ENCODE data around the gene FSHR.

The FSHR gene

GRCh38 chr2:49123600-49123999, 30.7 kb downstream of the FSHR start:
- Histone ChIP-seq H3K9me3 (ENCODE audit: control insufficient read depth in 5 of 5, low read length in 5 of 5) (no peaks in the 10 kb centered on the region), H3K4me1 (ENCODE audit: control insufficient read depth in 5 of 5, insufficient read depth in 5 of 5, low read length in 5 of 5) (no peaks in the 10 kb centered on the region), H3K9ac (ENCODE audit: low read length in 5 of 5) (no peak overlapping the region), H3K27me3 (ENCODE audit: control insufficient read depth in 5 of 5, insufficient read depth in 4 of 5, low read length in 5 of 5) (no peaks in the 10 kb centered on the region), H3K36me3 (ENCODE audit: control insufficient read depth in 5 of 5, insufficient read depth in 5 of 5, low read length in 5 of 5) (no peaks in the 10 kb centered on the region), H3K27ac (ENCODE audit: low read depth, low read length) (no peak overlapping the region), H3K4me3 (ENCODE audit: low read depth in 1 of 5, low read length in 5 of 5) (no peak overlapping the region)

GRCh38 chr2:49122107-49122506, 32.2 kb downstream of the FSHR start:
- H3K9me3 ChIP-seq (ENCODE audit: control insufficient read depth in 5 of 5, low read length in 5 of 5), result no peaks in the 10 kb centered on the region
- no peaks in the 10 kb centered on the region for H3K36me3 ChIP-seq (ENCODE audit: control insufficient read depth in 5 of 5, insufficient read depth in 5 of 5, low read length in 5 of 5)
- no peak overlapping the region for H3K9ac ChIP-seq (ENCODE audit: low read length in 5 of 5)
- H3K27me3 ChIP-seq (ENCODE audit: control insufficient read depth in 5 of 5, insufficient read depth in 4 of 5, low read length in 5 of 5), result no peaks in the 10 kb centered on the region
- no peak overlapping the region for H3K4me3 ChIP-seq (ENCODE audit: low read depth in 1 of 5, low read length in 5 of 5)
- no peak overlapping the region for H3K27ac ChIP-seq (ENCODE audit: low read depth, low read length)
- no peaks in the 10 kb centered on the region for H3K4me1 ChIP-seq (ENCODE audit: control insufficient read depth in 5 of 5, insufficient read depth in 5 of 5, low read length in 5 of 5)

- Histone ChIP-seq H3K4me1 (ENCODE audit: control insufficient read depth in 5 of 5, insufficient read depth in 5 of 5, low read length in 5 of 5) (no peaks in the 10 kb centered on the region), H3K9me3 (ENCODE audit: control insufficient read depth in 5 of 5, low read length in 5 of 5) (no peaks in the 10 kb centered on the region), H3K36me3 (ENCODE audit: control insufficient read depth in 5 of 5, insufficient read depth in 5 of 5, low read length in 5 of 5) (no peaks in the 10 kb centered on the region)
Observed at GRCh38 chr2:49113046-49113445, 41.3 kb downstream of the FSHR start.

GRCh38 chr2:49111456-49111855, 42.9 kb downstream of the FSHR start:
- Histone ChIP-seq H3K36me3 (ENCODE audit: control insufficient read depth in 5 of 5, insufficient read depth in 5 of 5, low read length in 5 of 5) (no peaks in the 10 kb centered on the region), H3K4me1 (ENCODE audit: control insufficient read depth in 5 of 5, insufficient read depth in 5 of 5, low read length in 5 of 5) (no peaks in the 10 kb centered on the region), H3K9me3 (ENCODE audit: control insufficient read depth in 5 of 5, low read length in 5 of 5) (no peaks in the 10 kb centered on the region), H3K27ac (ENCODE audit: low read depth, low read length) (no peak overlapping the region), H3K9ac (ENCODE audit: low read length in 5 of 5) (no peak overlapping the region), H3K4me3 (ENCODE audit: low read depth in 1 of 5, low read length in 5 of 5) (no peak overlapping the region), H3K27me3 (ENCODE audit: control insufficient read depth in 5 of 5, insufficient read depth in 4 of 5, low read length in 5 of 5) (no peaks in the 10 kb centered on the region)

More at GRCh38 chr2:49113046-49113445, 41.3 kb downstream of the FSHR start:
- Histone ChIP-seq H3K4me3 (ENCODE audit: low read depth in 1 of 5, low read length in 5 of 5) (no peak overlapping the region), H3K27ac (ENCODE audit: low read depth, low read length) (no peak overlapping the region), H3K27me3 (ENCODE audit: control insufficient read depth in 5 of 5, insufficient read depth in 4 of 5, low read length in 5 of 5) (no peaks in the 10 kb centered on the region), H3K9ac (ENCODE audit: low read length in 5 of 5) (no peak overlapping the region)

- no peaks in the 10 kb centered on the region for H3K27me3 ChIP-seq (ENCODE audit: control insufficient read depth in 5 of 5, insufficient read depth in 4 of 5, low read length in 5 of 5)
- no peaks in the 10 kb centered on the region for H3K9me3 ChIP-seq (ENCODE audit: control insufficient read depth in 5 of 5, low read length in 5 of 5)
- no peak overlapping the region for H3K27ac ChIP-seq (ENCODE audit: low read depth, low read length)
Observed at GRCh38 chr2:49111006-49111405, 43.3 kb downstream of the FSHR start.

GRCh38 chr2:49110571-49110970, 43.7 kb downstream of the FSHR start:
- H3K9me3 ChIP-seq (ENCODE audit: control insufficient read depth in 5 of 5, low read length in 5 of 5), result no peaks in the 10 kb centered on the region
- H3K36me3 ChIP-seq (ENCODE audit: control insufficient read depth in 5 of 5, insufficient read depth in 5 of 5, low read length in 5 of 5), result no peaks in the 10 kb centered on the region
- no peaks in the 10 kb centered on the region for H3K4me1 ChIP-seq (ENCODE audit: control insufficient read depth in 5 of 5, insufficient read depth in 5 of 5, low read length in 5 of 5)
- no peak overlapping the region for H3K4me3 ChIP-seq (ENCODE audit: low read depth in 1 of 5, low read length in 5 of 5)
- no peaks in the 10 kb centered on the region for H3K27me3 ChIP-seq (ENCODE audit: control insufficient read depth in 5 of 5, insufficient read depth in 4 of 5, low read length in 5 of 5)
- no peak overlapping the region for H3K9ac ChIP-seq (ENCODE audit: low read length in 5 of 5)
- no peak overlapping the region for H3K27ac ChIP-seq (ENCODE audit: low read depth, low read length)

More at GRCh38 chr2:49111006-49111405, 43.3 kb downstream of the FSHR start:
- no peaks in the 10 kb centered on the region for H3K4me1 ChIP-seq (ENCODE audit: control insufficient read depth in 5 of 5, insufficient read depth in 5 of 5, low read length in 5 of 5)
- H3K4me3 ChIP-seq (ENCODE audit: low read depth in 1 of 5, low read length in 5 of 5), result no peak overlapping the region
- no peaks in the 10 kb centered on the region for H3K36me3 ChIP-seq (ENCODE audit: control insufficient read depth in 5 of 5, insufficient read depth in 5 of 5, low read length in 5 of 5)
- H3K9ac ChIP-seq (ENCODE audit: low read length in 5 of 5), result no peak overlapping the region

GRCh38 chr2:49108851-49109250, 45.5 kb downstream of the FSHR start:
- H3K4me1 ChIP-seq (ENCODE audit: control insufficient read depth in 5 of 5, insufficient read depth in 5 of 5, low read length in 5 of 5), result no peaks in the 10 kb centered on the region

GRCh38 chr2:49108436-49108835, 45.9 kb downstream of the FSHR start:
- Histone ChIP-seq H3K4me3 (ENCODE audit: low read depth in 1 of 5, low read length in 5 of 5) (no peak overlapping the region), H3K4me1 (ENCODE audit: control insufficient read depth in 5 of 5, insufficient read depth in 5 of 5, low read length in 5 of 5) (no peaks in the 10 kb centered on the region), H3K27ac (ENCODE audit: low read depth, low read length) (no peak overlapping the region), H3K9ac (ENCODE audit: low read length in 5 of 5) (no peak overlapping the region), H3K27me3 (ENCODE audit: control insufficient read depth in 5 of 5, insufficient read depth in 4 of 5, low read length in 5 of 5) (no peaks in the 10 kb centered on the region), H3K36me3 (ENCODE audit: control insufficient read depth in 5 of 5, insufficient read depth in 5 of 5, low read length in 5 of 5) (no peaks in the 10 kb centered on the region), H3K9me3 (ENCODE audit: control insufficient read depth in 5 of 5, low read length in 5 of 5) (no peaks in the 10 kb centered on the region)

More at GRCh38 chr2:49108851-49109250, 45.5 kb downstream of the FSHR start:
- no peak overlapping the region for H3K9ac ChIP-seq (ENCODE audit: low read length in 5 of 5)
- H3K9me3 ChIP-seq (ENCODE audit: control insufficient read depth in 5 of 5, low read length in 5 of 5), result no peaks in the 10 kb centered on the region
- no peaks in the 10 kb centered on the region for H3K36me3 ChIP-seq (ENCODE audit: control insufficient read depth in 5 of 5, insufficient read depth in 5 of 5, low read length in 5 of 5)
- H3K27ac ChIP-seq (ENCODE audit: low read depth, low read length), result no peak overlapping the region
- H3K27me3 ChIP-seq (ENCODE audit: control insufficient read depth in 5 of 5, insufficient read depth in 4 of 5, low read length in 5 of 5), result no peaks in the 10 kb centered on the region
- H3K4me3 ChIP-seq (ENCODE audit: low read depth in 1 of 5, low read length in 5 of 5), result no peak overlapping the region

GRCh38 chr2:49105506-49105905, 48.8 kb downstream of the FSHR start:
- Histone ChIP-seq H3K4me3 (ENCODE audit: low read depth in 1 of 5, low read length in 5 of 5) (no peak overlapping the region), H3K4me1 (ENCODE audit: control insufficient read depth in 5 of 5, insufficient read depth in 5 of 5, low read length in 5 of 5) (no peaks in the 10 kb centered on the region), H3K27ac (ENCODE audit: low read depth, low read length) (no peak overlapping the region), H3K27me3 (ENCODE audit: control insufficient read depth in 5 of 5, insufficient read depth in 4 of 5, low read length in 5 of 5) (no peaks in the 10 kb centered on the region), H3K36me3 (ENCODE audit: control insufficient read depth in 5 of 5, insufficient read depth in 5 of 5, low read length in 5 of 5) (no peaks in the 10 kb centered on the region), H3K9ac (ENCODE audit: low read length in 5 of 5) (no peak overlapping the region), H3K9me3 (ENCODE audit: control insufficient read depth in 5 of 5, low read length in 5 of 5) (no peaks in the 10 kb centered on the region)

- no peaks in the 10 kb centered on the region for H3K9me3 ChIP-seq (ENCODE audit: control insufficient read depth in 5 of 5, low read length in 5 of 5)
- no peaks in the 10 kb centered on the region for H3K36me3 ChIP-seq (ENCODE audit: control insufficient read depth in 5 of 5, insufficient read depth in 5 of 5, low read length in 5 of 5)
- no peak overlapping the region for H3K27ac ChIP-seq (ENCODE audit: low read depth, low read length)
- no peaks in the 10 kb centered on the region for H3K4me1 ChIP-seq (ENCODE audit: control insufficient read depth in 5 of 5, insufficient read depth in 5 of 5, low read length in 5 of 5)
- H3K27me3 ChIP-seq (ENCODE audit: control insufficient read depth in 5 of 5, insufficient read depth in 4 of 5, low read length in 5 of 5), result no peaks in the 10 kb centered on the region
- no peak overlapping the region for H3K4me3 ChIP-seq (ENCODE audit: low read depth in 1 of 5, low read length in 5 of 5)
- no peak overlapping the region for H3K9ac ChIP-seq (ENCODE audit: low read length in 5 of 5)
Observed at GRCh38 chr2:49102146-49102545, 52.2 kb downstream of the FSHR start.

GRCh38 chr2:49080681-49081080, 73.6 kb downstream of the FSHR start:
- Histone ChIP-seq H3K27me3 (ENCODE audit: control insufficient read depth in 5 of 5, insufficient read depth in 4 of 5, low read length in 5 of 5) (no peaks in the 10 kb centered on the region), H3K27ac (ENCODE audit: low read depth, low read length) (no peak overlapping the region), H3K9me3 (ENCODE audit: control insufficient read depth in 5 of 5, low read length in 5 of 5) (peaks cover 0 to 7% (median under 1%) of the 10 kb centered on the region in 5 donors), H3K4me1 (ENCODE audit: control insufficient read depth in 5 of 5, insufficient read depth in 5 of 5, low read length in 5 of 5) (no peaks in the 10 kb centered on the region), H3K36me3 (ENCODE audit: control insufficient read depth in 5 of 5, insufficient read depth in 5 of 5, low read length in 5 of 5) (no peaks in the 10 kb centered on the region), H3K9ac (ENCODE audit: low read length in 5 of 5) (no peak overlapping the region), H3K4me3 (ENCODE audit: low read depth in 1 of 5, low read length in 5 of 5) (no peak overlapping the region)
